ENCODE data around the gene RGS9. TPM values are rescaled to one million over a fixed set of nuclear protein-coding genes. Genes with fewer than 3 reads are reported as not detected.

The RGS9 gene
- total and polyA plus RNA-seq, 10 of the 15 experiments (the other 5 are each of a cell fraction or from before 2014, with no cell fraction given) = 1.1 to 10.6 (median 5.6) TPM

GRCh38 chr17:65193305-65193704 is 56.1 kb downstream of the RGS9 start (continued):
- TF ChIP-seq ZBTB40 (IDR thresholded peaks at IDR 0.05; ENCODE audit: borderline replicate concordance) (no peak), ELK1 (IDR thresholded peaks at IDR 0.05; ENCODE audit: low read depth, low read length) (no peak), ATF7 (IDR thresholded peaks at IDR 0.05; ENCODE audit: low read depth) (no peak), E2F8 (IDR thresholded peaks at IDR 0.05; ENCODE audit: low read depth, partially characterized antibody) (no peak), GABPA (IDR thresholded peaks at IDR 0.05; ENCODE audit: low read depth) (no peak), RB1 (IDR thresholded peaks at IDR 0.05; ENCODE audit: borderline replicate concordance) (no peak), SKIL (IDR thresholded peaks at IDR 0.05; ENCODE audit: low read depth, poor library complexity, severe bottlenecking) (no peak), FOS (IDR thresholded peaks at IDR 0.05; ENCODE audit: borderline replicate concordance, extremely low read depth, insufficient read length) (no peak), ZZZ3 (IDR thresholded peaks at IDR 0.05; ENCODE audit: control insufficient read depth, insufficient read length, low read depth) (no peak)

Measured in GM12878 (cell line).